GM21528 (cell line): ENCODE data around the gene TOE1.
"Not testable (repeated sequence)": the region's sequence is repeated elsewhere in the genome, so short reads cannot be mapped to it uniquely, and the experiment has no call there.

Source experiments
- ATAC-seq: cut with Tn5 transposase; IDR thresholded peaks from one replicate; pipeline ENCODE4 v1.9.1; 2021; ENCODE audit warnings: mild to moderate bottlenecking, moderate library complexity; ENCODE audit not compliant: unreplicated experiment, low FRiP score

Gene TOE1

DNA sequence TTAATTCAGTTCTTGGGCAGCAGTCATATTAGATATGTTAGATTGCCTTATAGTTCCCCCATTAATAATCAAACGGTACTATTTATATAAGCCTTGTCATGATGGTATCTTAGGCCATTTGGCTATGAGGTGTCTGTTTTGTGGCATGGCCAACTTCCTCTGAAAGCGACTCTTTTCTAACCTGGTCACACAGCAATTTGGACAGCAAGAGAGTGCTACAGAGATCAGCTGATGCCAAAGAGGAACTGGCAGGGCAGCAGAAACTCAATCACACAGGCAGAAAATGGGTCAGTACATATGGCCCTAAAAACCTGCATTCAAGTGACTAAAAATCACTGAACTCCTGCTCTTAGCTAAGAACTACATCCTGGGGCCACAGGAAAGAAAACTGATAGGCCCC is 13.7 kb downstream of the TOE1 start:
- ATAC-seq = no peak

DNA sequence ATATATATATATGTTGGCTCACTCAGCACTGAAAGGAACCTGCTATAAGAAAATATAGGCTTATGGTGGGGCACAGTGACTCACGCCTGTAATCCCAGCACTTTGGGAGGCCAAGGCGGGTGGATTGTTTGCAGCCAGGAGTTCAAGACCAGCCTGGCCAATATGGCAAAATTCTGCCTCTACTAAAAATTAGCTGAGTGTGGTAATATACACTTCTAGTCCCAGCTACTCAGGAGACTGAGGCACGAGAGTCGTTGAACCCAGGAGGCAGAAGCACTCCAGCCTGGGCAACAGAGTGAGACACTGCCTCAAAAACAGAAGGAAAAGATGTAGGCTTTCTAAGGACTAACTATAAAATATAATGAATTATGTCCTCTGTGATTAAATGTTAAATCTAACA is 14.9 kb downstream of the TOE1 start:
- no peak for ATAC-seq

GRCh38 chr1:45355683-45356082 is 15.7 kb downstream of the TOE1 start:
- no peak for ATAC-seq

GRCh38 chr1:45356186-45356585 is 16.2 kb downstream of the TOE1 start:
- ATAC-seq = no peak

DNA sequence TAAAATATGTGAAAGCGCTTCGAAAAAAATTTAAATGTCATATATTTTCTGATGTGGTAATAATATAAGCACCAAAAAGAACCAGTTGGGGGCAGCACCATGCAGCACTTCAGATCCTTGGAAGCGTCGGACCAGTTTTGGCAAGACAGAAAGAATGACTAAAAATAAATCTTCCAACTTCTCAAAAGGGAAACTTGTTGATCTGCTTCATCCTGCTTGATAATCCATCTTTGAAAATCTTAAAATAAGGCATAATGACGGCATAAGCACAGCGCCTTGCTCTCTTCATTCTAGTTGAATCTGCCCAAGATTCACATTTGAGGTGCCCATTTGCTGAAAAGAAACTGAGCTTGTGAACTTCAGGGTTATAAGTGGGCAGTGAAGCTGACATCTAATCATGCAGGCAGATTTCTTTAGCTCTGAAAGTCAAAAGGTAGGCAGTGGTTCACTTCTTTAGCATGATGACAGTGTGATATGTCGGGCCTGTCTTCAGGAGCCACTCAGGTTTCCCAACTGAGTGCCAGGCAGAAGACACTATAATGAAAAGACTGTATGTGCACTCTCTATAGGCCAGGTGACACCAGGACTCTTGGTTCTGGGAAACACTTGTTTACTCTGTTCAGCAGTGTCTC is 20.0 kb downstream of the TOE1 start:
- no peak for ATAC-seq

- ATAC-seq = not testable (repeated sequence)
These were observed 21.0 kb downstream of the TOE1 start for GRCh38 chr1:45360981-45361380.

DNA sequence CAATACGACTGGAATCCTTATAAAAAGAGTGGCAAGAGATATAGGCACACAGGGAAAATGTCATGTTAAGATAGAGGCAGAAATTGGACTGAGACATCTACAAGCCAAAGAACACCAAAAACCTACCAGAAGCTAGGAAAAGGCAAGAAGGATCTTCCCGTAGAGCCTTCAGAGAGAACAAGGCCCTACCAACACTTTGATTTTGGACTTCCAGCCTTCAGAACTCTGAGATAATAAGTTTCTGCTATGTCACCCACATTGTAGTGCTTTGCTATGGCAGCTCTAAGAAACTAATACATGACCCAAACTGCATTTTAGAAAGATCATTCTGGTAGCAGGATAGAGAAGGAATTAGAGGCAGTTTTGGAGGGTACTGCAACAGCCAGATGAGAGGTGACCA is 24.3 kb downstream of the TOE1 start:
- ATAC-seq = no peak

DNA sequence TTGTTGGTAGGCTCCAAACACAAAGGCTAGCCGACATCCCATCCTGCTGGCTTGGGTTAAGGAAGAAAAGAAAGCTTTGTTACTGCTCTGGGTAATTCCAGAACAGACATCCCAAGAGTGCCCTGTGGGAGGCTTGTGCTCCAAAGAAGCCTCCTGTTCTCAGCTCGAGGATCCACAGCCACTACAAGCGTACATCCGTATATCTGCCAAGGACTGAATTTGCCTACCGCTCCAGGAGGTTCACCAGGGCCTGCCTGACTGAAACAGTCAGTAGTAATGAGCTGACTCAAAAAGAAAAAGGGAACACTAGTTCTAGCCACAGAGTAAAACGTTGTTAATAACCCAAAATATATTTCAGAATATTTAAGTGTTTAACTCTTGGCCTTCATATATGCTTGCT is 25.1 kb downstream of the TOE1 start:
- ATAC-seq = peak; percentile 58

GRCh38 chr1:45370575-45370974 is 30.6 kb downstream of the TOE1 start:
- no peak for ATAC-seq

GRCh38 chr1:45373573-45373972 is 33.6 kb downstream of the TOE1 start:
- no peak for ATAC-seq

- no peak for ATAC-seq
These were observed 35.4 kb downstream of the TOE1 start for GRCh38 chr1:45375104-45376090.

DNA sequence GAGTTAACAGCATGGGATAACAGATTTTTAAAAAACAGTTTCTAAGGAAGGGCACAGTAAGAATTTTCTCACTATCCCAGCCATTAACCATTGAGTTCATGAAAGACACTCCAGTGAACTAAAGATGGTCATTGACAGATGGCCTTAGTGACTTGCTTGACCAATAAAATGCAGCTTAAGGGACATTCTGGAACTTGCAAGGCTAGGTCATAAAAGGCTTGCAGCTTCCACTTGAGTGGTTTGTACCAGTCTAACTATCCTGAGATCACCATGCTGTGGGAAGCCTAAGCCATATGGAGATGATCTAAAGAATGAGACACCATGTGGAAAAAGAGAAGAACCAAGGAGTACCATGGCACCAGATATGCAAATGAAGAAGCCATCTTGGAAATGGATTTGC is 38.2 kb downstream of the TOE1 start:
- ATAC-seq = no peak

- ATAC-seq = no peak
These were observed 39.6 kb downstream of the TOE1 start for GRCh38 chr1:45379524-45379923.

- no peak for ATAC-seq
These were observed 40.2 kb downstream of the TOE1 start for GRCh38 chr1:45380125-45380524.

DNA sequence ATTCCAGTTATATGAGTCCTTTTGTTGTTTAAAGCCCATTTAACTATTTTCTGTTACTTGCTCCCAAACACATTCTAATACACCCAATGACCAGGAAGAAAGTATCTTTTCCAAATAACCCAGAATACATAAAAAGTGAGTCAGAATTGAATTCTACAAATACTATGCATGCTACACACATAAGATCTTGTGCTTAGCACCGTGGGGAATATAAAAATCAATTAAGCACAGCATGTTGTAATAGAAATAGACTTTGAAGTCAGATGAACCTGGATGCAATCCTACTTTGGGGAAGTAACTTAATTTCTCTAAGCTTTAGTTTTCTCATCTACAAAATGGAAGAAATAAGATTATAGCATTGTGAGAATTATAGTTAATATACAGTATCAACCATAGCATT is 40.8 kb downstream of the TOE1 start:
- ATAC-seq = no peak

DNA sequence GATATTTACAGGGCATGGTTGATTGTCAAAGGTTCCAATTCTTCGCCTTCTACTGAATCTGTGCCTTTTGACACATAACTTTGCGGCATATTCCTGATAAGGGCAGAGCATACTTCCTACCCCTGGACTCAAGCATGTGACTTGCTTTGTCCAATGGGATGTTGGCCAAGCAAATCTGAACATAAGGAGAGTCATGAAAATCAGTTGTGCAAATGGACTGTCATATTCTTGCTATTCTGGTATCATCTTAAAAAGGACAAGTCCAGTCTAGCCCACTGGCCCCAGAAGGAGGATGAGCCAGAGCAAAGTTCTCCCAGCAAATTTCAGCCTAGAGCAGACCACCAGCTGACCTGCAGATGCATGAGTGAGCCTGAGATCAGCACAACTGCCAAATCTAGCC is 41.3 kb downstream of the TOE1 start:
- no peak for ATAC-seq

DNA sequence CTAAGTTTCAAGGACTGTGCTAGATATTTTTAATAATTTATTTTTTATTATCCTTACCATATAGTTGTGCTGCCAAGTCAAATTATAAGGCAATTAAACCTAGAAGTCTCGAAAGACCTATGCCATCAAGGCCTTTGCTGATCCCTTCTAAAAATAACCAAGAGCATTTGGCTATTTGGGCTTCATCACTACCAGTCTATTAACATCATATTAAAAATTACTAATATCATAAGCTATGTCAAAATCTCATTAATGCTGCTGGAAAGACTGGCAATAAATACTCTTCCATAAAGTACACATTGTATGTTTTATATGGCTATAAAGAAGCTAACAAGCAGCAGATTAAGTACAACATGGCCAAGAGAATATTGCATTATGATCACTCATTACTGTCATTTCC is 43.2 kb downstream of the TOE1 start:
- no peak for ATAC-seq

DNA sequence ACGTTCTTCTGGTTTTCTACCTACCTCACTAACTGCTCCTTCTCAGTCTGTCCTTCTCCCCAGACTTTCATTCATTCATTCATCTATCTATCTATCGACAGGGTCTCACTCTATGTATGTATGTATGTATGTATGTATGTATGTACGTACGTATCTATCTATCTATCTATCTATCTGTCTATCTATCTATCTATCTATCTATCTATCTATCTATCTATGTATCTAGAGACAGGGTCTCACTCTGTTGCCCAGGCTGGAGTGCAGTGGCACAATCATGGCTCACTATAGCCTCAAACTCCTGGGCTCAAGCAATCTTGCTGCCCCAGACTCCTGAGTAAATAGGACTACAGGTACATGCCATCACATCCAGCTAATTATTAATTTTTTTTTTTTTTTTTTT is 44.2 kb downstream of the TOE1 start:
- not testable (repeated sequence) for ATAC-seq

DNA sequence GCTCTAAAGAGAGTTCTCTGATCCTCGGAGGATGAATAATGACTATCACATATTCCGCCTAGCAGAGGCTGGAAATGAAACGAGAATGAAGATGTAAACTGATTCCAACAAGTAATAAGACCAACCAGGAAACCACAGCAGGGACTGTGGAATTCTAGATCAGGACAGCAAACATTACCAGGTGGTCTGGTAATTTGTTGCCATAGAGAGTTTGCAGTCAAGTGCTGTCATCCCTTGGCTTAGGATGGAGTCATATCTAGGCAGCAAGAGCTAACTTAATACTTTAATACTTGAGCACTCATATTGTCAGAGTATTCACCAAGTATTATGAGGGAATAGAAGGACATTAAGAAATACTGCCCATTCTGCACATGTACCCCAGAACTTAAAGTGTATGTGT is 45.3 kb downstream of the TOE1 start:
- no peak for ATAC-seq

- ATAC-seq = no peak
These were observed 46.2 kb downstream of the TOE1 start for GRCh38 chr1:45386219-45386618.
